PC-3 (cell line): ENCODE results near the gene TMEM139.

Source experiments
- EZH2phosphoT487 ChIP-seq: fragments of 300-600 bp; sonication (generic); IDR thresholded peaks from 2 replicates; pipeline ENCODE4 v1.6.1; 2018; ENCODE audit warnings: mild to moderate bottlenecking, antibody characterized with exemption, low read length, borderline replicate concordance
- TF ChIP-seq, protein P1 (sequence below): fragments of 300-600 bp; sonication (generic); conservative IDR thresholded peaks from 2 replicates; pipeline ENCODE4 v1.5.1; 2017; ENCODE audit warnings: antibody characterized with exemption, low read depth, mild to moderate bottlenecking, low read length

DNA sequence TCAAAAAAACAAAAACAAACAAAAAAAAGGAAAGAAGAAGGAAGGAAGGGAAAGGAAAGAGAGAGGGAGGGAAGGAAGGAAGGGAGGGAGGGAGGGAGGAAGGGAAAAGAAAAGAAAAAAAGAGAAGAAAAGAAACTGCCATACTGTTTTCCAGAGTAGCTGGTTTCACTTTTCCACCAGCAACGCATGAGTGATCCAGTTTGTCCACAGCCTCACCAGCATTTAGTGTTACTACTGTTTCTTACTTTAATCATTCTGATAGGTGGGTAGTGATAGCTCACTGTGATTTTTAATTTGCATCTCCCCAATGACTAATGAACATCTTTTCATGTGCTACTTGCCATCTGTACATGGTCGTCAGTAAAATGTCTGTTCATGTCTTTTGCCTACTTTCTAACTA lies 11.9 kb upstream of the TMEM139 start:
- TF ChIP-seq, protein P1, sequence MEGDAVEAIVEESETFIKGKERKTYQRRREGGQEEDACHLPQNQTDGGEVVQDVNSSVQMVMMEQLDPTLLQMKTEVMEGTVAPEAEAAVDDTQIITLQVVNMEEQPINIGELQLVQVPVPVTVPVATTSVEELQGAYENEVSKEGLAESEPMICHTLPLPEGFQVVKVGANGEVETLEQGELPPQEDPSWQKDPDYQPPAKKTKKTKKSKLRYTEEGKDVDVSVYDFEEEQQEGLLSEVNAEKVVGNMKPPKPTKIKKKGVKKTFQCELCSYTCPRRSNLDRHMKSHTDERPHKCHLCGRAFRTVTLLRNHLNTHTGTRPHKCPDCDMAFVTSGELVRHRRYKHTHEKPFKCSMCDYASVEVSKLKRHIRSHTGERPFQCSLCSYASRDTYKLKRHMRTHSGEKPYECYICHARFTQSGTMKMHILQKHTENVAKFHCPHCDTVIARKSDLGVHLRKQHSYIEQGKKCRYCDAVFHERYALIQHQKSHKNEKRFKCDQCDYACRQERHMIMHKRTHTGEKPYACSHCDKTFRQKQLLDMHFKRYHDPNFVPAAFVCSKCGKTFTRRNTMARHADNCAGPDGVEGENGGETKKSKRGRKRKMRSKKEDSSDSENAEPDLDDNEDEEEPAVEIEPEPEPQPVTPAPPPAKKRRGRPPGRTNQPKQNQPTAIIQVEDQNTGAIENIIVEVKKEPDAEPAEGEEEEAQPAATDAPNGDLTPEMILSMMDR = no peak
- TF ChIP-seq EZH2phosphoT487 = no peak
